ENCODE measurements around the gene EFNB1.

Gene EFNB1

GRCh38 chrX:68827848-68828624, 785 bp upstream of the EFNB1 start:
- DNase-seq = peak; percentile 80

GRCh38 chrX:68829582-68830418, 979 bp downstream of the EFNB1 start:
- peak; percentile 10 for DNase-seq

- DNase-seq = no peak
These were observed 1.9 kb downstream of the EFNB1 start for GRCh38 chrX:68830419-68831404.

GRCh38 chrX:68831405-68832100, 2.7 kb downstream of the EFNB1 start:
- DNase-seq = no peak

- DNase-seq = no peak
These were observed 3.2 kb downstream of the EFNB1 start for GRCh38 chrX:68832101-68832416.

- DNase-seq = no peak
These were observed 4.0 kb downstream of the EFNB1 start for GRCh38 chrX:68832516-68833447.

GRCh38 chrX:68833448-68833805, 4.6 kb downstream of the EFNB1 start:
- no peak for DNase-seq

GRCh38 chrX:68833855-68834331, 5.1 kb downstream of the EFNB1 start:
- no peak for DNase-seq

GRCh38 chrX:68834371-68835103, 5.7 kb downstream of the EFNB1 start:
- no peak for DNase-seq

GRCh38 chrX:68835104-68835442, 6.3 kb downstream of the EFNB1 start:
- no peak for DNase-seq

- no peak for DNase-seq
These were observed 6.6 kb downstream of the EFNB1 start for GRCh38 chrX:68835468-68835867.

GRCh38 chrX:68837119-68837518, 8.3 kb downstream of the EFNB1 start:
- no peak for DNase-seq

- DNase-seq = no peak
These were observed 9.7 kb downstream of the EFNB1 start for GRCh38 chrX:68838571-68838910.

- no peak for DNase-seq
These were observed 10.9 kb downstream of the EFNB1 start for GRCh38 chrX:68839771-68840170.

- no peak for DNase-seq
These were observed 11.4 kb downstream of the EFNB1 start for GRCh38 chrX:68840256-68840655.

GRCh38 chrX:68841251-68842049, 12.6 kb downstream of the EFNB1 start:
- no peak for DNase-seq

GRCh38 chrX:68842351-68842750, 13.5 kb downstream of the EFNB1 start:
- DNase-seq = no peak

GRCh38 chrX:68842781-68843581, 14.2 kb downstream of the EFNB1 start:
- no peak for DNase-seq

- no peak for DNase-seq
These were observed 15.2 kb downstream of the EFNB1 start for GRCh38 chrX:68843992-68844391.

All from activated naive CD4-positive, alpha-beta T cell treated with Interleukin-2 at 50 U/mL for 16 hours (primary cell).